HCT116 (cell line): ENCODE results near the gene STXBP5L. TPM values are rescaled to one million over a fixed set of nuclear protein-coding genes. Genes with fewer than 3 reads are reported as not detected.

ENCODE experiments used
- ATAC-seq: fragments of 200-7000 bp; cut with Tn5 transposase; 2 replicates; pipeline ENCODE4 v1.9.1; 2020; ENCODE audit warnings: mild to moderate bottlenecking, moderate library complexity
- BruUV-seq: library from RNA; stranded (reverse); fragments of 400-500 nt; replicated peaks from 2 replicates; lab custom pipeline; 2021; lab: Mats Ljungman, UMichigan
- CTCF ChIA-PET: fragments of 300-600 bp; sonication (Branson Sonifier 250); formaldehyde crosslinking; loops from one replicate; lab custom pipeline; 2021; ENCODE audit warnings: antibody characterized with exemption; lab: Charles Lee
- POLR2A ChIA-PET: fragments of 300-600, 350-600 bp; sonication (Branson Sonifier 250); formaldehyde crosslinking; loops from one replicate; lab custom pipeline; 2021; ENCODE audit warnings: antibody characterized with exemption; lab: Charles Lee
- RAD21 ChIA-PET, 2 experiments: fragments of 300-600 bp; sonication (Branson Sonifier 250); formaldehyde crosslinking; loops; one replicate each; lab custom pipeline; 2023; ENCODE audit warnings: low total read pairs in 2 of 2; ENCODE audit not compliant: uncharacterized antibody in 2 of 2, unreplicated experiment in 2 of 2, low non-redundant PET in 1 of 2; lab: Charles Lee
- DNase-seq: peaks from one replicate; pipeline ENCODE4 v3.0.0-alpha.2; 2010; ENCODE audit warnings: low read depth, low spot score
- H2AFZ ChIP-seq: fragments of 200-600 bp; shearing (Covaris generic), sonication (generic); 2 replicates; pipeline ENCODE4 v1.6.1; 2017; ENCODE audit warnings: low read depth, mixed run types, mixed read lengths, antibody characterized with exemption, low read length; ENCODE audit not compliant: poor library complexity, severe bottlenecking
- H3K27ac ChIP-seq: 2 replicates; pipeline ENCODE4 v1.5.1; 2012; ENCODE audit warnings: low read depth, low read length
- H3K27me3 ChIP-seq: fragments of 200-600 bp; sonication (generic); 2 replicates; pipeline ENCODE4 v1.6.1; 2016; ENCODE audit warnings: mixed run types, low read length, mixed read lengths; ENCODE audit not compliant: insufficient read depth
- H3K36me3 ChIP-seq, 2 experiments: fragments of 200-500 bp in 1 of 2; fragments of 200-600 bp in 1 of 2; sonication (Bioruptor generic) in 1 of 2; sonication (generic) in 1 of 2; 2 replicates each; pipeline versions ENCODE4 v1.5.1 to v1.6.1; 2014 to 2016; ENCODE audit warnings: low read length in 2 of 2, inconsistent platforms in 1 of 2, mixed read lengths in 1 of 2, mixed run types in 1 of 2; ENCODE audit not compliant: insufficient read depth in 2 of 2, control insufficient read depth in 1 of 2
- H3K4me1 ChIP-seq, 2 experiments: fragments of 200-600 bp in 1 of 2; sonication (generic) in 1 of 2; 2 replicates each; pipeline versions ENCODE4 v1.5.1 to v1.6.1; 2012 to 2017; ENCODE audit warnings: low read length in 2 of 2, inconsistent platforms in 1 of 2, mild to moderate bottlenecking in 1 of 2, mixed read lengths in 1 of 2, mixed run types in 1 of 2, moderate library complexity in 1 of 2; ENCODE audit not compliant: insufficient read depth in 2 of 2, control insufficient read depth in 1 of 2
- H3K4me2 ChIP-seq: fragments of 200-600 bp; sonication (generic); 2 replicates; pipeline ENCODE4 v1.6.1; 2017; ENCODE audit warnings: mixed run types, low read length, mixed read lengths
- H3K4me3 ChIP-seq, 2 experiments: fragments of 200-600 bp in 1 of 2; sonication (generic) in 1 of 2; replicated peaks in 1 of 2; 2 replicates each; pipeline ENCODE4 v1.5.1; 2011 to 2016; ENCODE audit warnings: low read length in 2 of 2, control low read depth in 1 of 2, low read depth in 1 of 2, mild to moderate bottlenecking in 1 of 2, mixed read lengths in 1 of 2, mixed run types in 1 of 2
- H3K79me2 ChIP-seq: fragments of 200-600 bp; sonication (generic); 2 replicates; pipeline ENCODE4 v1.6.1; 2017; ENCODE audit warnings: mild to moderate bottlenecking, mixed run types, low read length, moderate library complexity, mixed read lengths; ENCODE audit not compliant: insufficient read depth
- H3K9ac ChIP-seq: fragments of 200-600 bp; sonication (generic); 2 replicates; pipeline ENCODE4 v1.6.1; 2016; ENCODE audit warnings: low read length, mixed read lengths
- H3K9me2 ChIP-seq: fragments of 200-600 bp; sonication (generic), shearing (Covaris generic); 2 replicates; pipeline ENCODE4 v1.6.1; 2017; ENCODE audit warnings: mixed run types, mild to moderate bottlenecking, moderate library complexity; ENCODE audit not compliant: insufficient read depth
- H3K9me3 ChIP-seq, 2 experiments: fragments of 200-500 bp in 1 of 2; fragments of 200-600 bp in 1 of 2; sonication (Bioruptor generic) in 1 of 2; sonication (generic) in 1 of 2; 2 replicates each; pipeline ENCODE4 v1.6.1; 2014 to 2017; ENCODE audit warnings: low read length in 2 of 2, mixed read lengths in 2 of 2, inconsistent platforms in 1 of 2, low read depth in 1 of 2, mild to moderate bottlenecking in 1 of 2, mixed run types in 1 of 2, moderate library complexity in 1 of 2; ENCODE audit not compliant: control insufficient read depth in 1 of 2, insufficient read depth in 1 of 2
- H4K20me1 ChIP-seq: fragments of 200-600 bp; sonication (generic), shearing (Covaris generic); 2 replicates; pipeline ENCODE4 v1.6.1; 2017; ENCODE audit warnings: mixed run types, mild to moderate bottlenecking, moderate library complexity; ENCODE audit not compliant: insufficient read depth
- ATF3 ChIP-seq: IDR thresholded peaks from 2 replicates; pipeline ENCODE4 v1.6.1; 2012
- CTCF ChIP-seq, 3 experiments: fragments of 200-600 bp in 1 of 3; sonication (generic) in 1 of 3; IDR thresholded peaks in 2 of 3; conservative IDR thresholded peaks in 1 of 3; 2 replicates each; pipeline ENCODE4 v1.5.1; 2012 to 2017; ENCODE audit warnings: low read depth in 2 of 3, low read length in 2 of 3, antibody characterized with exemption in 1 of 3, borderline replicate concordance in 1 of 3, control low read depth in 1 of 3, mild to moderate bottlenecking in 1 of 3, mixed read lengths in 1 of 3, mixed run types in 1 of 3, moderate library complexity in 1 of 3; ENCODE audit not compliant: insufficient read depth in 1 of 3
- EZH2 ChIP-seq: fragments of 200-600 bp; sonication (generic); IDR thresholded peaks from 2 replicates; pipeline ENCODE4 v1.6.1; 2017; ENCODE audit warnings: antibody characterized with exemption, mixed run types
- EZH2phosphoT487 ChIP-seq: fragments of 200-600 bp; IDR thresholded peaks from 2 replicates; pipeline ENCODE4 v1.6.1; 2018; ENCODE audit warnings: antibody characterized with exemption, borderline replicate concordance
- POLR2A ChIP-seq: IDR thresholded peaks from 2 replicates; pipeline ENCODE4 v1.7.0; 2011; ENCODE audit warnings: borderline replicate concordance; ENCODE audit not compliant: insufficient read depth, insufficient read length; ENCODE audit errors: extremely low read depth
- POLR2AphosphoS5 ChIP-seq: IDR thresholded peaks from 2 replicates; pipeline ENCODE4 v1.6.1; 2011; ENCODE audit warnings: mild to moderate bottlenecking, low read depth, low read length, moderate library complexity
- SRF ChIP-seq: IDR thresholded peaks from 2 replicates; pipeline ENCODE4 v1.6.1; 2012; ENCODE audit warnings: low read depth
- TCF7L2 ChIP-seq: IDR thresholded peaks from 2 replicates; pipeline ENCODE4 v1.7.0; 2011; ENCODE audit warnings: borderline replicate concordance, inconsistent platforms; ENCODE audit not compliant: insufficient read depth, insufficient read length; ENCODE audit errors: extremely low read depth
- YY1 ChIP-seq: IDR thresholded peaks from 2 replicates; pipeline ENCODE4 v1.6.1; 2011; ENCODE audit warnings: low read length, low read depth, moderate library complexity, mild to moderate bottlenecking; ENCODE audit not compliant: insufficient replicate concordance; ENCODE audit errors: extremely low read depth
- ZFX ChIP-seq: fragments of 450-650 bp; IDR thresholded peaks from 2 replicates; pipeline ENCODE4 v1.6.1; 2017
- ZNF274 ChIP-seq: fragments of 200-500 bp; sonication (Bioruptor generic); IDR thresholded peaks from 2 replicates; pipeline ENCODE4 v1.6.1; 2014; ENCODE audit warnings: mild to moderate bottlenecking, low read depth, low read length, inconsistent platforms
- intact Hi-C: fragments of 100-400 bp; cut with micrococcal nuclease; formaldehyde crosslinking; loops from 2 replicates; pipeline ENCODE4 v1.10.0; 2022
- total RNA-seq: library from RNA; stranded (reverse); gene quantifications from one replicate; pipeline ENCODE4 v1.2.1, GENCODE V29; 2021; ENCODE audit not compliant: unreplicated experiment

Gene STXBP5L
- total RNA-seq, 1 experiment from 2014 or later: not detected

- ChIA-PET RAD21 (no interaction called here), CTCF (no interaction called here), POLR2A (no interaction called here)
- Histone ChIP-seq H3K4me3 (no peak overlapping the region), H3K27me3 (no peaks in the 10 kb centered on the region), H3K4me1 (no peaks in the 10 kb centered on the region), H3K9ac (no peak overlapping the region), H3K79me2 (no peaks in the 10 kb centered on the region), H3K9me3 (no peaks in the 10 kb centered on the region), H3K36me3 (no peaks in the 10 kb centered on the region), H3K9me2 (no peaks in the 10 kb centered on the region), H4K20me1 (no peaks in the 10 kb centered on the region), H3K27ac (no peak overlapping the region), H3K4me2 (no peak overlapping the region), H2AFZ (no peak overlapping the region)
- BruUV-seq: no TSS peak
- DNase-seq (no peak), ATAC-seq (no peak)
- intact Hi-C loops: no loop called here
- no peak for TF ChIP-seq CTCF (IDR thresholded peaks at IDR 0.05 in 2 of 3, conservative IDR thresholded peaks at IDR 0.05 in 1 of 3; ENCODE audit: borderline replicate concordance in 1 of 3, insufficient read depth in 1 of 3, low read depth in 2 of 3, low read length in 2 of 3)
- no peak for TF ChIP-seq TCF7L2
- no peak for TF ChIP-seq ZNF274
- no peak for TF ChIP-seq ZFX
- no peak for TF ChIP-seq YY1
- no peak for TF ChIP-seq POLR2AphosphoS5
- TF ChIP-seq POLR2A: no peak
- no peak for TF ChIP-seq SRF
- no peak for TF ChIP-seq EZH2
- TF ChIP-seq EZH2phosphoT487: no peak
- no peak for TF ChIP-seq ATF3
Observed at GRCh38 chr3:120875507-120875906, 32.5 kb upstream of the STXBP5L start.
